Endothelial cell of umbilical vein (primary cell): ENCODE measurements around the gene ESRRA. TPM values are rescaled to one million over a fixed set of nuclear protein-coding genes. Genes with fewer than 3 reads are reported as not detected.

Experiments used
- BruUV-seq: library from RNA; stranded (reverse); fragments of 400-500 nt; replicated peaks from 2 replicates; lab custom pipeline; 2021; lab: Mats Ljungman, UMichigan
- CTCF ChIA-PET: fragments of 300-600, 350-600 bp; sonication (Branson Sonifier 250); formaldehyde crosslinking; loops from one replicate; lab custom pipeline; 2021; ENCODE audit warnings: antibody characterized with exemption, inconsistent platforms; lab: Charles Lee
- POLR2A ChIA-PET: fragments of 300-600, 350-600 bp; sonication (Branson Sonifier 250); formaldehyde crosslinking; loops from one replicate; lab custom pipeline; 2021; ENCODE audit warnings: antibody characterized with exemption, inconsistent platforms; lab: Charles Lee
- DNase-seq: peaks from one replicate; pipeline ENCODE4 v3.0.0-alpha.2; 2011; ENCODE audit warnings: low read depth, low spot score
- FAIRE-seq: peaks from 2 replicates; lab custom pipeline; 2011; peaks lifted over from hg19 to GRCh38; lab: Jason Lieb, UNC
- H2AFZ ChIP-seq: 2 replicates; pipeline ENCODE4 v1.6.0; 2012; ENCODE audit warnings: low read depth, low read length, control low read depth, inconsistent platforms
- H3K27ac ChIP-seq: 2 replicates; pipeline ENCODE4 v1.5.1; 2011; ENCODE audit warnings: low read depth, mild to moderate bottlenecking, control low read depth, low read length, moderate library complexity; ENCODE audit not compliant: insufficient read depth
- H3K27me3 ChIP-seq, 2 experiments: 2 replicates each; pipeline versions ENCODE4 v1.6.0 to v1.6.1; 2011; ENCODE audit warnings: low read length in 2 of 2, mixed read lengths in 1 of 2; ENCODE audit not compliant: control insufficient read depth in 2 of 2, insufficient read depth in 2 of 2
- H3K36me3 ChIP-seq, 2 experiments: 2 replicates in 1 of 2; 3 replicates in 1 of 2; pipeline ENCODE4 v1.5.1; 2011; ENCODE audit warnings: low read length in 2 of 2, mild to moderate bottlenecking in 1 of 2, moderate library complexity in 1 of 2; ENCODE audit not compliant: control insufficient read depth in 2 of 2, insufficient read depth in 2 of 2; ENCODE audit errors: extremely low read depth in 1 of 2
- H3K4me1 ChIP-seq: 3 replicates; pipeline ENCODE4 v1.5.1; 2011; ENCODE audit warnings: mild to moderate bottlenecking, low read length; ENCODE audit not compliant: control insufficient read depth, insufficient read depth; ENCODE audit errors: extremely low read depth
- H3K4me2 ChIP-seq: 2 replicates; pipeline ENCODE4 v1.6.1; 2011; ENCODE audit warnings: low read length, control low read depth, mixed read lengths; ENCODE audit not compliant: insufficient read depth
- H3K4me3 ChIP-seq, 3 experiments: fragments of 200-600 bp in 1 of 3; sonication (generic), shearing (Covaris generic) in 1 of 3; replicated peaks in 1 of 3; 2 replicates each; pipeline ENCODE4 v1.5.1; 2011 to 2016; ENCODE audit warnings: control low read depth in 3 of 3, low read length in 3 of 3, mild to moderate bottlenecking in 2 of 3, inconsistent platforms in 1 of 3, low read depth in 1 of 3, moderate library complexity in 1 of 3; ENCODE audit not compliant: insufficient read depth in 1 of 3
- H3K79me2 ChIP-seq: 2 replicates; pipeline ENCODE4 v1.6.0; 2012; ENCODE audit warnings: low read length, inconsistent platforms; ENCODE audit not compliant: control insufficient read depth, insufficient read depth
- H3K9ac ChIP-seq: replicated peaks from 2 replicates; pipeline ENCODE3; 2011; ENCODE audit warnings: low read length, control low read depth; ENCODE audit not compliant: insufficient read depth; ENCODE audit errors: extremely low read depth
- H3K9me1 ChIP-seq: replicated peaks from 3 replicates; pipeline ENCODE4 v1.6.0; 2011; ENCODE audit warnings: mild to moderate bottlenecking, low read length; ENCODE audit not compliant: control insufficient read depth, insufficient read depth; ENCODE audit errors: extremely low read depth
- H3K9me3 ChIP-seq: replicated peaks from 2 replicates; pipeline ENCODE4 v1.5.1; 2012; ENCODE audit warnings: low read length, inconsistent platforms; ENCODE audit not compliant: control insufficient read depth, insufficient read depth
- H4K20me1 ChIP-seq: replicated peaks from 2 replicates; pipeline ENCODE3; 2011; ENCODE audit warnings: mild to moderate bottlenecking, low read length; ENCODE audit not compliant: control insufficient read depth, insufficient read depth; ENCODE audit errors: extremely low read depth
- CTCF ChIP-seq, 2 donors: IDR thresholded peaks; 1 replicate in 1 of 2; 2 replicates in 1 of 2; pipeline ENCODE4 v1.5.1; 2011; ENCODE audit warnings: low read length in 2 of 2, mild to moderate bottlenecking in 2 of 2, moderate library complexity in 2 of 2, control low read depth in 1 of 2, inconsistent platforms in 1 of 2, low read depth in 1 of 2; ENCODE audit not compliant: insufficient read depth in 1 of 2; ENCODE audit errors: extremely low read depth in 1 of 2
- EZH2 ChIP-seq: IDR thresholded peaks from 2 replicates; pipeline ENCODE4 v1.6.1; 2012; ENCODE audit warnings: borderline replicate concordance, low read depth, mild to moderate bottlenecking, moderate library complexity, low read length, inconsistent platforms; ENCODE audit not compliant: severe bottlenecking
- FOS ChIP-seq: IDR thresholded peaks from 2 replicates; pipeline ENCODE4 v1.6.1; 2011; ENCODE audit warnings: mild to moderate bottlenecking, low read length, moderate library complexity, borderline replicate concordance; ENCODE audit not compliant: insufficient read depth
- GATA2 ChIP-seq: IDR thresholded peaks from 2 replicates; pipeline ENCODE4 v1.7.0; 2011; ENCODE audit warnings: low read depth, mild to moderate bottlenecking, moderate library complexity, mixed read lengths, low read length; ENCODE audit not compliant: insufficient read length, insufficient read depth
- JUN ChIP-seq: IDR thresholded peaks from 2 replicates; pipeline ENCODE4 v1.6.1; 2011; ENCODE audit warnings: borderline replicate concordance, low read depth; ENCODE audit not compliant: insufficient read length, insufficient read depth
- MAX ChIP-seq: IDR thresholded peaks from 2 replicates; pipeline ENCODE4 v1.6.1; 2011; ENCODE audit not compliant: insufficient read depth, insufficient read length
- MYC ChIP-seq: IDR thresholded peaks from one replicate; pipeline ENCODE4 v1.6.1; 2011; ENCODE audit warnings: mild to moderate bottlenecking, low read depth, low read length
- POLR2A ChIP-seq: IDR thresholded peaks from 2 replicates; pipeline ENCODE4 v1.6.1; 2012; ENCODE audit warnings: low read depth, mild to moderate bottlenecking, control low read depth, low read length
- POLR2AphosphoS5 ChIP-seq: IDR thresholded peaks from 2 replicates; pipeline ENCODE4 v1.6.1; 2012; ENCODE audit warnings: low read depth, mild to moderate bottlenecking, control low read depth, low read length, moderate library complexity; ENCODE audit not compliant: insufficient read depth
- dilution Hi-C: fragments of 300-500 bp; cut with MboI; formaldehyde crosslinking; loops from one replicate; pipeline ENCODE4 v1.15.0; 2019; ENCODE audit warnings: low sequenced_read_pairs; ENCODE audit not compliant: extremely low pct_ligation_motif_present
- intact Hi-C: fragments of 100-400 bp; cut with micrococcal nuclease; formaldehyde crosslinking; loops from one replicate; pipeline ENCODE4 v1.10.0; 2022
- polyA plus RNA-seq, 4 experiments: library from polyadenylated mRNA; depleted of rRNA in 3 of 4; stranded (reverse) in 3 of 4; unstranded in 1 of 4; fragments of >200 nt; gene quantifications; 2 replicates each; pipeline versions ENCODE4 v1.2.1 to v1.2.3, GENCODE V29; 2011 to 2012; ENCODE audit warnings: missing spikeins in 1 of 4
- total RNA-seq: library from RNA; stranded (reverse); gene quantifications from 2 replicates; pipeline ENCODE4 v1.2.3, GENCODE V29; 2021

The ESRRA gene
- total and polyA plus RNA-seq, 2 donors (not counting 3 experiments of a cell fraction or from before 2014, with no cell fraction given): 17.2 to 37.4 TPM

- Histone ChIP-seq H2AFZ (no peak overlapping the region), H3K27me3 (no peaks in the 10 kb centered on the region), H3K4me3 (no peak overlapping the region), H3K27ac (no peak overlapping the region), H4K20me1 (no peaks in the 10 kb centered on the region), H3K36me3 (no peaks in the 10 kb centered on the region), H3K9ac (no peak overlapping the region), H3K9me1 (no peaks in the 10 kb centered on the region), H3K4me2 (no peak overlapping the region), H3K9me3 (no peaks in the 10 kb centered on the region), H3K4me1 (no peaks in the 10 kb centered on the region), H3K79me2 (no peaks in the 10 kb centered on the region)
- FAIRE-seq (no peak), DNase-seq (no peak)
- ChIA-PET CTCF (interaction anchor here (0.6 kb wide), 1 partner anchor 38 kb away, joined by 4 read pairs; no protein-coding TSS in a partner anchor), POLR2A (interaction anchor here (0.7 kb wide), 1 partner anchor 479 kb away, joined by 5 read pairs; no protein-coding TSS in a partner anchor)
- TF ChIP-seq JUN: no peak
- no peak for TF ChIP-seq MAX
- no peak for TF ChIP-seq CTCF (IDR thresholded peaks at IDR 0.05; ENCODE audit: extremely low read depth in 1 of 2, insufficient read depth in 1 of 2, low read depth in 1 of 2, low read length in 2 of 2)
- TF ChIP-seq GATA2: no peak
- no peak for TF ChIP-seq MYC
- no peak for TF ChIP-seq POLR2A
- no peak for TF ChIP-seq EZH2
- TF ChIP-seq FOS: no peak
- TF ChIP-seq POLR2AphosphoS5: no peak
- intact Hi-C loops (no loop called here), dilution Hi-C loops (no loop called here)
- BruUV-seq: no TSS peak
These were observed 33.4 kb downstream of the ESRRA start for GRCh38 chr11:64338716-64339115.
